Heart left ventricle (tissue), 16 donors: ENCODE measurements around the gene FOCAD. TPM values are rescaled to one million over a fixed set of nuclear protein-coding genes. Genes with fewer than 3 reads are reported as not detected.

ENCODE experiments used
- ATAC-seq, 4 donors: fragments of 200-7000 bp; cut with Tn5 transposase; one replicate each; pipeline ENCODE4 v1.9.1; 2020 to 2022; ENCODE audit warnings: moderate library complexity in 4 of 4, mild to moderate bottlenecking in 3 of 4, moderate number of reproducible peaks in 1 of 4
- DNase-seq, 5 donors: peaks; one replicate each; pipeline ENCODE4 v3.0.0-alpha.2; 2020
- H3K27ac ChIP-seq, 12 donors: fragments of 200-600 bp; sonication (generic) in 4 of 12; one replicate each; pipeline versions ENCODE4 v1.5.0 to v1.8.0; 2016 to 2022; ENCODE audit warnings: mild to moderate bottlenecking in 2 of 12
- H3K27me3 ChIP-seq, 9 donors: fragments of 200-600 bp; sonication (generic) in 2 of 9; one replicate each; pipeline versions ENCODE4 v1.5.1 to v1.8.0; 2016 to 2022; ENCODE audit warnings: mild to moderate bottlenecking in 3 of 9
- H3K36me3 ChIP-seq, 9 donors: fragments of 200-600 bp; sonication (generic) in 2 of 9; one replicate each; pipeline versions ENCODE4 v1.5.0 to v1.8.0; 2018 to 2022; ENCODE audit warnings: mild to moderate bottlenecking in 2 of 9
- H3K4me1 ChIP-seq, 12 donors: fragments of 200-600 bp; sonication (generic) in 4 of 12; one replicate each; pipeline versions ENCODE4 v1.5.0 to v1.8.0; 2016 to 2022; ENCODE audit warnings: mild to moderate bottlenecking in 3 of 12
- H3K4me3 ChIP-seq, 12 donors: fragments of 200-600 bp; sonication (generic) in 4 of 12; one replicate each; pipeline versions ENCODE4 v1.5.0 to v1.8.0; 2017 to 2022; ENCODE audit warnings: mild to moderate bottlenecking in 9 of 12, moderate library complexity in 4 of 12
- H3K9me3 ChIP-seq, 12 donors: fragments of 200-600 bp; sonication (generic) in 4 of 12; one replicate each; pipeline versions ENCODE4 v1.5.0 to v1.8.0; 2016 to 2022; ENCODE audit warnings: mild to moderate bottlenecking in 1 of 12
- POLR2A ChIP-seq, 2 donors: fragments of 450-650 bp; IDR thresholded peaks; one replicate each; pipeline ENCODE4 v1.6.1; 2017; ENCODE audit warnings: antibody characterized with exemption in 2 of 2, mild to moderate bottlenecking in 2 of 2, moderate library complexity in 2 of 2
- WGBS, 4 donors: extraction: QIAGEN DNeasy Blood & Tissue Kit in 2 of 4; methylation state at CpG; one replicate each; pipeline versions ENCODE4 v1.1.5 to v1.1.7; 2013 to 2018; 5-methylcytosine and 5-hydroxymethylcytosine counted together
- intact Hi-C, 10 donors: fragments of 100-400 bp; cut with DNase I; formaldehyde crosslinking; loops; one replicate each; pipeline versions ENCODE4 v1.11.1 to v1.14.2; 2022
- polyA plus RNA-seq, 2 donors: library from polyadenylated mRNA; stranded (reverse); fragments of 200-250 nt; gene quantifications; one replicate each; pipeline ENCODE4 v1.2.3, GENCODE V29; 2013
- total RNA-seq, 9 donors: library from RNA; depleted of rRNA in 2 of 9; stranded (reverse); fragments of >200 nt in 2 of 9; fragmentation: NEBNext Ultra II Directional in 3 of 9; extraction: Animal tissue kit (Norgen Biotek cat#: 25700) in 3 of 9; gene quantifications; one replicate each; pipeline versions ENCODE4 v1.1.0 to v1.2.4, GENCODE V29; 2016 to 2023
- TF ChIP-seq, protein P1 (sequence below), 12 donors: fragments of 200-600 bp; sonication (generic) in 4 of 12; IDR thresholded peaks; one replicate each; pipeline versions ENCODE4 v1.5.0 to v1.8.0; 2018 to 2022; ENCODE audit warnings: antibody characterized with exemption in 12 of 12, mild to moderate bottlenecking in 5 of 12
- donor health status: ischemic (EF 13 %, LVEDD 7.1; RV severe dilation, severe dysfunction).
- donor health status: healthy with polysubstance abuse.
- donor health status: DM: no; HTN: yes; CAD: no.
- donor health status: DM: no; HTN: no; CAD: no.
- donor health status: ischemic (EF 25% LVEDD 6.9; RV normal size, moderate dysfunction).
- donor health status: ischemic (EF 25% LVEDD 5.7; RV mildly dilated, moderate dysfunction).
- donor health status: healthy.
- donor health status: DM: yes; HTN: yes; CAD: no.
- donor health status: ischemic (EF 35%, LVEDD 5.7; RV mildly dilated, moderate dysfunction).
- donor health status: nonischemic (EF 11% LVEDD 7.7; RV severe dilation, severe dysfunction).
- donor health status: DM: yes; HTN: yes; CAD: no.
- donor health status: PGD.
- donor health status: ischemic (EF 29% LVEDD 5.4; RV normal size, mild dysfunction).
- donor health status: nonischemic (EF 23%, LVEDD 6.1; RV moderate dilation, normal function).

The FOCAD gene
- total and polyA plus RNA-seq, 11 donors, result 8.6 to 39.5 (median 28.3) TPM

DNA sequence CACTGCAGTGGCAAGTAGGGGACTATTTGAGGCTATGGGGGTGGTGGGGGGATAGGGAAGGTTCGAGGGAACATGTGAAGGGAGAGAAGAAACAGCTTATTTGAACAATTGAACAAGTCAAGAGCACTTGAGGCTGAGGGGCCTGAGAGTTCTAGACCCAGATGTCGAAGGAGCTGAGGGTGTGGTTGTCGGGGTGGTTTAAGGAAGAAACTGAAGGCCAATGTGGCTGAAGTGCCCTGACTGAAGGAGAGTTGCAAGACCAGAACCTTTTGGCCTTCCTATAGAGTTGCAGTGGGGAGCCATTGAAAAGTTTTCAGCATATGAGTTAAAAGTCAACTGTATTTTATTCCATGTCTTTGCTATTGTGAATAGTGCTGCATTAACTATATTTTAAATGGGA is 19.1 kb downstream of the FOCAD start:
- ATAC-seq (no peak), DNase-seq (no peak)
- Histone ChIP-seq H3K27ac (no peak overlapping the region), H3K9me3 (no peaks in the 10 kb centered on the region), H3K4me3 (no peak overlapping the region), H3K27me3 (no peaks in the 10 kb centered on the region), H3K36me3 (no peaks in the 10 kb centered on the region), H3K4me1 (peaks cover 0 to 33% (median 14%) of the 10 kb centered on the region in 12 donors)
- TF ChIP-seq, protein P1, sequence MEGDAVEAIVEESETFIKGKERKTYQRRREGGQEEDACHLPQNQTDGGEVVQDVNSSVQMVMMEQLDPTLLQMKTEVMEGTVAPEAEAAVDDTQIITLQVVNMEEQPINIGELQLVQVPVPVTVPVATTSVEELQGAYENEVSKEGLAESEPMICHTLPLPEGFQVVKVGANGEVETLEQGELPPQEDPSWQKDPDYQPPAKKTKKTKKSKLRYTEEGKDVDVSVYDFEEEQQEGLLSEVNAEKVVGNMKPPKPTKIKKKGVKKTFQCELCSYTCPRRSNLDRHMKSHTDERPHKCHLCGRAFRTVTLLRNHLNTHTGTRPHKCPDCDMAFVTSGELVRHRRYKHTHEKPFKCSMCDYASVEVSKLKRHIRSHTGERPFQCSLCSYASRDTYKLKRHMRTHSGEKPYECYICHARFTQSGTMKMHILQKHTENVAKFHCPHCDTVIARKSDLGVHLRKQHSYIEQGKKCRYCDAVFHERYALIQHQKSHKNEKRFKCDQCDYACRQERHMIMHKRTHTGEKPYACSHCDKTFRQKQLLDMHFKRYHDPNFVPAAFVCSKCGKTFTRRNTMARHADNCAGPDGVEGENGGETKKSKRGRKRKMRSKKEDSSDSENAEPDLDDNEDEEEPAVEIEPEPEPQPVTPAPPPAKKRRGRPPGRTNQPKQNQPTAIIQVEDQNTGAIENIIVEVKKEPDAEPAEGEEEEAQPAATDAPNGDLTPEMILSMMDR (IDR thresholded peaks at IDR 0.05), result no peak
- TF ChIP-seq POLR2A (IDR thresholded peaks at IDR 0.05), result no peak
- intact Hi-C loops, result loop anchor here in 2 of 10 donors (5.0 to 10.0 kb wide), 2 partner anchors 81 to 112 kb away; partner anchors contain the start of gene MLLT3 (in 1 of the 2)
- WGBS, 4 donors, result 93 to 97% (median 94%) methylated on average over 3 of the region's 3 CpGs

DNA sequence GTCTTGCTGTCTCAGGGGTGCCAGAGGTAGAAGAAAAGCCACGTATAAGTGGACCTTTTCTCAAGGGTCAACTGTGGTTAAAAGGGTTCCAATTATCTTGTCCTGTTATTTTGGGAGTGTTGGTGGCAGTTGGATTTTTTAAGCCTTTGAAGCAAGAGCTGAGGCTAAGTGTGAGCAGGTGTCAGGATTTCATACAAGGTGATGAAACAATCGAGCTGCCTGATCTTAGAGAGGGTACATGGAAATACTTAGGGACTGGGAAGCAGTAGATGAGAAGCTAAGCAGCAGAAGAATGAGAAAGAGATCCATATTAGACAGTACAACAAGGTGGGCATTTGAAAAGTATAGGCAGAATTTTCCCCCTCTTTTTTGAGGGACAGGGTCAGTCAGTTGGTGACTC is 23.6 kb downstream of the FOCAD start:
- no peaks in the 10 kb centered on the region for H3K27me3 ChIP-seq
- 74 to 77% (median 75%) methylated on average over 2 of the region's 2 CpGs for WGBS, 4 donors

DNA sequence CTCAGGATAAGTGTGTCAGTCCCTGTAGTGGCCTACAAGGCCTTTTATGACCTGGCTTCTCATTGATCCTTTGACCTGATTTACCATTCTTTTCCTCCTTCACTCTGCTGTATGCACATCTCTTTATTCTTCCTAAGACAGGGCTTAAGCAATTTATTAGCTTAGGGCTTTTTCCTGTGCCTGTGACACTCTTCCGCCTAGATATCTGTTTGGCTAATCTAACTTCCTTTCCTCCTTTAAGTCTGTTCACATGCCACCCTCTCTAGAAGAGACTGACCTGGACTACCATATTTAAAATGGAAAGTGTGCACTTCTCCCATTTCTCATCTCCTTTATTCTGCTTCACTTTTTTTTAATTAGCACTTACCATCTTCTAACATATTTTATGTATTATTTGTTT is 29.1 kb downstream of the FOCAD start:
- no peak overlapping the region for H3K27ac ChIP-seq
- H3K27me3 ChIP-seq, result no peaks in the 10 kb centered on the region
- H3K4me1 ChIP-seq, result peaks cover 0 to 23% (median 6%) of the 10 kb centered on the region in 12 donors
- intact Hi-C loops, result no loop called here
- H3K9me3 ChIP-seq, result no peaks in the 10 kb centered on the region
- DNase-seq, result no peak
- H3K4me3 ChIP-seq, result no peak overlapping the region
- H3K36me3 ChIP-seq, result peaks cover 0 to 19% (median 7%) of the 10 kb centered on the region in 9 donors
- no peak for ATAC-seq
- no peak for TF ChIP-seq POLR2A (IDR thresholded peaks at IDR 0.05)
- TF ChIP-seq, protein P1 (IDR thresholded peaks at IDR 0.05), result no peak
- WGBS, 4 donors, result 63 to 73% (median 65%) methylated on average over 1 of the region's 1 CpG

More for the DNA sequence above, 23.6 kb downstream of the FOCAD start:
- TF ChIP-seq, protein P1 (IDR thresholded peaks at IDR 0.05), result no peak
- TF ChIP-seq POLR2A (IDR thresholded peaks at IDR 0.05), result no peak
- no peak overlapping the region for H3K4me3 ChIP-seq
- no peak overlapping the region for H3K27ac ChIP-seq
- intact Hi-C loops, result loop anchor here in 1 of 10 donors (10.0 kb wide), 1 partner anchor 107 kb away; no protein-coding TSS in a partner anchor
- DNase-seq (no peak), ATAC-seq (no peak)
- no peaks in the 10 kb centered on the region for H3K36me3 ChIP-seq
- H3K9me3 ChIP-seq, result no peaks in the 10 kb centered on the region
- peaks cover 0 to 19% (median 0%) of the 10 kb centered on the region in 12 donors for H3K4me1 ChIP-seq

- Histone ChIP-seq H3K4me1 (peaks cover 0 to 18% (median 6%) of the 10 kb centered on the region in 12 donors), H3K27me3 (no peaks in the 10 kb centered on the region), H3K4me3 (peak overlapping the region in 1 of 12 donors; percentile 6), H3K36me3 (peaks cover 0 to 21% (median 7%) of the 10 kb centered on the region in 9 donors), H3K9me3 (no peaks in the 10 kb centered on the region), H3K27ac (no peak overlapping the region)
- intact Hi-C loops, result no loop called here
- no peak for TF ChIP-seq POLR2A (IDR thresholded peaks at IDR 0.05)
- TF ChIP-seq, protein P1 (IDR thresholded peaks at IDR 0.05), result no peak
- DNase-seq (no peak), ATAC-seq (no peak)
- WGBS, 4 donors, result 42 to 75% (median 51%) methylated on average over 2 of the region's 2 CpGs
These were observed 30.7 kb downstream of the FOCAD start for GRCh38 chr9:20714442-20715415.
